H9 (cell line): ENCODE measurements around the gene TM9SF2. TPM values are rescaled to one million over a fixed set of nuclear protein-coding genes. Genes with fewer than 3 reads are reported as not detected.

Experiments
- DNase-seq: peaks from one replicate; pipeline ENCODE4 v3.0.0-alpha.2; 2017
- H2AFZ ChIP-seq: one replicate; pipeline ENCODE4 v1.6.1; 2013; ENCODE audit warnings: mild to moderate bottlenecking, low read length, control low read depth, moderate library complexity
- H2AK5ac ChIP-seq: 2 replicates; pipeline ENCODE4 v1.6.1; 2013; ENCODE audit warnings: low read length, control low read depth, mixed read lengths; ENCODE audit not compliant: insufficient read length
- H2BK120ac ChIP-seq: one replicate; pipeline ENCODE4 v1.6.1; 2013; ENCODE audit warnings: low read depth, mild to moderate bottlenecking, low read length, control low read depth, inconsistent platforms; ENCODE audit not compliant: poor library complexity, severe bottlenecking
- H2BK12ac ChIP-seq: 2 replicates; pipeline ENCODE4 v1.6.1; 2013; ENCODE audit warnings: low read length, control low read depth, mixed read lengths, low read depth; ENCODE audit not compliant: insufficient read length
- H2BK15ac ChIP-seq: 2 replicates; pipeline ENCODE4 v1.6.1; 2013; ENCODE audit warnings: low read depth, low read length, control low read depth
- H2BK20ac ChIP-seq: one replicate; pipeline ENCODE4 v1.6.1; 2013; ENCODE audit warnings: low read depth, mild to moderate bottlenecking, low read length, control low read depth, inconsistent platforms; ENCODE audit not compliant: poor library complexity, severe bottlenecking
- H2BK5ac ChIP-seq: 2 replicates; pipeline ENCODE4 v1.6.1; 2013; ENCODE audit warnings: low read length, control low read depth, mixed read lengths; ENCODE audit not compliant: insufficient read length
- H3K14ac ChIP-seq: 2 replicates; pipeline ENCODE4 v1.6.1; 2013; ENCODE audit warnings: low read length, control low read depth; ENCODE audit not compliant: insufficient read depth
- H3K18ac ChIP-seq: 2 replicates; pipeline ENCODE4 v1.6.1; 2013; ENCODE audit warnings: low read depth, mild to moderate bottlenecking, mixed read lengths, low read length, control low read depth; ENCODE audit not compliant: insufficient read length
- H3K23ac ChIP-seq: 2 replicates; pipeline ENCODE4 v1.6.1; 2013; ENCODE audit warnings: low read length, control low read depth, mixed read lengths, low read depth; ENCODE audit not compliant: insufficient read length
- H3K23me2 ChIP-seq: 2 replicates; pipeline ENCODE4 v1.6.1; 2013; ENCODE audit warnings: low read depth, mild to moderate bottlenecking, mixed read lengths, low read length, control low read depth; ENCODE audit not compliant: insufficient read length, poor library complexity, severe bottlenecking
- H3K27ac ChIP-seq: 2 replicates; pipeline ENCODE4 v1.5.1; 2013; ENCODE audit warnings: low read length, control low read depth, mixed read lengths, low read depth; ENCODE audit not compliant: insufficient read length
- H3K27me3 ChIP-seq: 2 replicates; pipeline ENCODE4 v1.6.1; 2013; ENCODE audit warnings: low read length, control low read depth, inconsistent platforms; ENCODE audit not compliant: insufficient read depth
- H3K4ac ChIP-seq: 2 replicates; pipeline ENCODE4 v1.6.1; 2013; ENCODE audit warnings: low read depth, mild to moderate bottlenecking, control low read depth, inconsistent platforms, low read length, moderate library complexity
- H3K4me1 ChIP-seq: 2 replicates; pipeline ENCODE4 v1.6.1; 2013; ENCODE audit warnings: low read length, control low read depth, inconsistent platforms; ENCODE audit not compliant: insufficient read depth
- H3K4me2 ChIP-seq: 2 replicates; pipeline ENCODE4 v1.6.1; 2013; ENCODE audit warnings: low read length, control low read depth, mixed read lengths; ENCODE audit not compliant: insufficient read length, insufficient read depth
- H3K56ac ChIP-seq: 2 replicates; pipeline ENCODE4 v1.6.1; 2013; ENCODE audit warnings: low read depth, mild to moderate bottlenecking, mixed read lengths, low read length, control low read depth; ENCODE audit not compliant: insufficient read length
- H3K79me1 ChIP-seq: 2 replicates; pipeline ENCODE4 v1.6.1; 2013; ENCODE audit warnings: low read depth, mild to moderate bottlenecking, moderate library complexity, low read length, control low read depth, inconsistent platforms; ENCODE audit not compliant: insufficient read depth, poor library complexity, severe bottlenecking
- H3K79me2 ChIP-seq: 2 replicates; pipeline ENCODE4 v1.6.1; 2013; ENCODE audit warnings: low read length, control low read depth, inconsistent platforms; ENCODE audit not compliant: insufficient read depth
- H3K9ac ChIP-seq: 2 replicates; pipeline ENCODE4 v1.6.1; 2013; ENCODE audit warnings: low read length, control low read depth, mixed read lengths; ENCODE audit not compliant: insufficient read length; ENCODE audit errors: extremely low read depth
- H3K9me3 ChIP-seq: one replicate; pipeline ENCODE4 v1.6.1; 2013; ENCODE audit warnings: low read depth, low read length, inconsistent platforms; ENCODE audit not compliant: control insufficient read depth
- H3T11ph ChIP-seq: one replicate; pipeline ENCODE4 v1.6.1; 2013; ENCODE audit warnings: mild to moderate bottlenecking, low read length, control low read depth, inconsistent platforms
- H4K20me1 ChIP-seq: one replicate; pipeline ENCODE4 v1.6.1; 2013; ENCODE audit not compliant: control insufficient read depth, insufficient read length, insufficient read depth
- H4K5ac ChIP-seq: 2 replicates; pipeline ENCODE4 v1.6.1; 2013; ENCODE audit warnings: low read depth, mild to moderate bottlenecking, mixed read lengths, low read length, control low read depth; ENCODE audit not compliant: insufficient read length
- H4K8ac ChIP-seq: replicated peaks from 2 replicates; pipeline ENCODE4 v1.6.1; 2013; ENCODE audit warnings: low read length, control low read depth, mixed read lengths, low read depth; ENCODE audit not compliant: insufficient read length
- H4K91ac ChIP-seq: 2 replicates; pipeline ENCODE4 v1.6.1; 2013; ENCODE audit warnings: low read depth, mild to moderate bottlenecking, moderate library complexity, mixed read lengths, low read length, control low read depth; ENCODE audit not compliant: insufficient read length
- H3K27ac Mint-ChIP-seq, 3 experiments: 2 replicates in 2 of 3; 3 replicates in 1 of 3; pipeline ENCODE4 v1.8.0; 2020 to 2021; ENCODE audit warnings: mixed read lengths in 3 of 3, mild to moderate bottlenecking in 1 of 3, moderate library complexity in 1 of 3
- H3K27me3 Mint-ChIP-seq: 2 replicates; pipeline ENCODE4 v1.8.0; 2021; ENCODE audit warnings: low read depth, mild to moderate bottlenecking, moderate library complexity, mixed read lengths
- H3K36me3 Mint-ChIP-seq, 3 experiments: 2 replicates in 2 of 3; 3 replicates in 1 of 3; pipeline ENCODE4 v1.8.0; 2020 to 2021; ENCODE audit warnings: low read depth in 3 of 3, mixed read lengths in 3 of 3; ENCODE audit not compliant: insufficient read depth in 1 of 3
- H3K4me1 Mint-ChIP-seq, 2 experiments: 2 replicates each; pipeline ENCODE4 v1.8.0; 2020; ENCODE audit warnings: mixed read lengths in 2 of 2
- H3K4me3 Mint-ChIP-seq, 2 experiments: 2 replicates in 1 of 2; 3 replicates in 1 of 2; pipeline ENCODE4 v1.8.0; 2020 to 2021; ENCODE audit warnings: mild to moderate bottlenecking in 2 of 2, mixed read lengths in 2 of 2, moderate library complexity in 1 of 2
- H3K9me3 Mint-ChIP-seq, 2 experiments: 2 replicates in 1 of 2; 3 replicates in 1 of 2; pipeline ENCODE4 v1.8.0; 2020; ENCODE audit warnings: mild to moderate bottlenecking in 2 of 2, mixed read lengths in 2 of 2, moderate library complexity in 1 of 2
- WGBS: extraction: QIAGEN DNeasy Blood & Tissue Kit; methylation state at CpG from one replicate; pipeline ENCODE4 v1.1.7; 2013; ENCODE audit warnings: missing lambda C conversion rate, low lambda C conversion rate, mixed read lengths; ENCODE audit not compliant: insufficient read length; ENCODE audit errors: extremely low coverage; 5-methylcytosine and 5-hydroxymethylcytosine counted together
- total RNA-seq: library from RNA; stranded (reverse); gene quantifications from 2 replicates; pipeline ENCODE4 v1.2.1, GENCODE V29; 2021
- TF ChIP-seq, protein P1 (sequence below): fragments of 200-600 bp; sonication (generic); conservative IDR thresholded peaks from 3 replicates; pipeline ENCODE4 v1.8.0; 2021; ENCODE audit warnings: antibody characterized with exemption, mild to moderate bottlenecking

The TM9SF2 gene
- total RNA-seq, 1 experiment from 2014 or later = 86.1 TPM

- H2BK15ac ChIP-seq = no peak overlapping the region
- H4K5ac ChIP-seq = no peak overlapping the region
- H3K4ac ChIP-seq = no peak overlapping the region
- H2BK5ac ChIP-seq = no peak overlapping the region
- no peaks in the 10 kb centered on the region for H3K27me3 ChIP-seq
- H2AFZ ChIP-seq = no peak overlapping the region
- H3K4me1 ChIP-seq = no peaks in the 10 kb centered on the region
- no peaks in the 10 kb centered on the region for H3K79me2 ChIP-seq
- H3K23ac ChIP-seq = no peak overlapping the region
- Mint-ChIP-seq H3K27ac (peak overlapping the region in 2 of 3 experiments; percentile 11 to 66; a peak in 1 of 7 replicates), H3K27me3 (no peaks in the 10 kb centered on the region), H3K36me3 (peaks cover 24 to 79% (median 63%) of the 10 kb centered on the region in 3 experiments), H3K4me3 (no peak overlapping the region), H3K4me1 (no peaks in the 10 kb centered on the region), H3K9me3 (no peaks in the 10 kb centered on the region)
- no peaks in the 10 kb centered on the region for H3K79me1 ChIP-seq
- H4K8ac ChIP-seq = no peak overlapping the region
- no CpG with 5 or more reads among the region's 6 CpGs for WGBS
- TF ChIP-seq, protein P1, sequence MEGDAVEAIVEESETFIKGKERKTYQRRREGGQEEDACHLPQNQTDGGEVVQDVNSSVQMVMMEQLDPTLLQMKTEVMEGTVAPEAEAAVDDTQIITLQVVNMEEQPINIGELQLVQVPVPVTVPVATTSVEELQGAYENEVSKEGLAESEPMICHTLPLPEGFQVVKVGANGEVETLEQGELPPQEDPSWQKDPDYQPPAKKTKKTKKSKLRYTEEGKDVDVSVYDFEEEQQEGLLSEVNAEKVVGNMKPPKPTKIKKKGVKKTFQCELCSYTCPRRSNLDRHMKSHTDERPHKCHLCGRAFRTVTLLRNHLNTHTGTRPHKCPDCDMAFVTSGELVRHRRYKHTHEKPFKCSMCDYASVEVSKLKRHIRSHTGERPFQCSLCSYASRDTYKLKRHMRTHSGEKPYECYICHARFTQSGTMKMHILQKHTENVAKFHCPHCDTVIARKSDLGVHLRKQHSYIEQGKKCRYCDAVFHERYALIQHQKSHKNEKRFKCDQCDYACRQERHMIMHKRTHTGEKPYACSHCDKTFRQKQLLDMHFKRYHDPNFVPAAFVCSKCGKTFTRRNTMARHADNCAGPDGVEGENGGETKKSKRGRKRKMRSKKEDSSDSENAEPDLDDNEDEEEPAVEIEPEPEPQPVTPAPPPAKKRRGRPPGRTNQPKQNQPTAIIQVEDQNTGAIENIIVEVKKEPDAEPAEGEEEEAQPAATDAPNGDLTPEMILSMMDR = no peak
- no peak overlapping the region for H3K56ac ChIP-seq
- no peaks in the 10 kb centered on the region for H4K20me1 ChIP-seq
- H3K18ac ChIP-seq = no peak overlapping the region
- H3T11ph ChIP-seq = no peak overlapping the region
- no peak for DNase-seq
- no peak overlapping the region for H2BK20ac ChIP-seq
- H2BK12ac ChIP-seq = no peak overlapping the region
- H3K27ac ChIP-seq = no peak overlapping the region
- H4K91ac ChIP-seq = no peak overlapping the region
- H2AK5ac ChIP-seq = no peak overlapping the region
- no peak overlapping the region for H2BK120ac ChIP-seq
- H3K4me2 ChIP-seq = no peak overlapping the region
- H3K23me2 ChIP-seq = no peaks in the 10 kb centered on the region
- no peak overlapping the region for H3K14ac ChIP-seq
- no peak overlapping the region for H3K9ac ChIP-seq
- H3K9me3 ChIP-seq = no peaks in the 10 kb centered on the region
Observed at GRCh38 chr13:99545361-99545760, 44.1 kb downstream of the TM9SF2 start.
